Skeletal muscle satellite cell (primary cell): Measurements from ENCODE around the gene LMO7.
"Not testable (repeated sequence)": the region's sequence is repeated elsewhere in the genome, so short reads cannot be mapped to it uniquely, and the experiment has no call there.

ENCODE experiments used
- H3K27me3 ChIP-seq: 2 replicates; pipeline ENCODE4 v1.7.0; 2013; ENCODE audit warnings: low read length; ENCODE audit not compliant: control insufficient read depth, insufficient read depth
- H3K36me3 ChIP-seq: 2 replicates; pipeline ENCODE4 v1.7.0; 2013; ENCODE audit warnings: mild to moderate bottlenecking, control low read depth, low read length; ENCODE audit not compliant: insufficient read depth
- H3K4me1 ChIP-seq: 2 replicates; pipeline ENCODE4 v1.7.0; 2013; ENCODE audit warnings: low read length; ENCODE audit not compliant: control insufficient read depth, insufficient read depth
- H3K4me2 ChIP-seq: 2 replicates; pipeline ENCODE4 v1.7.0; 2013; ENCODE audit warnings: mild to moderate bottlenecking, low read length
- H3K4me3 ChIP-seq: 2 replicates; pipeline ENCODE4 v1.7.0; 2013; ENCODE audit warnings: low read length
- H3K9ac ChIP-seq: 2 replicates; pipeline ENCODE4 v1.7.0; 2013; ENCODE audit warnings: mild to moderate bottlenecking, low read depth, low read length, moderate library complexity
- H3K9me3 ChIP-seq: replicated peaks from 2 replicates; pipeline ENCODE4 v1.7.0; 2013; ENCODE audit warnings: mild to moderate bottlenecking, control low read depth, low read length

Gene LMO7

GRCh38 chr13:75780103-75780502, 144.0 kb downstream of the LMO7 start:
- not testable (repeated sequence) for H3K27me3 ChIP-seq, H3K4me3 ChIP-seq, H3K9ac ChIP-seq, H3K9me3 ChIP-seq, H3K4me2 ChIP-seq
- Histone ChIP-seq H3K4me1 (peaks cover 21% of the 10 kb centered on the region), H3K36me3 (peaks cover 30% of the 10 kb centered on the region)

DNA sequence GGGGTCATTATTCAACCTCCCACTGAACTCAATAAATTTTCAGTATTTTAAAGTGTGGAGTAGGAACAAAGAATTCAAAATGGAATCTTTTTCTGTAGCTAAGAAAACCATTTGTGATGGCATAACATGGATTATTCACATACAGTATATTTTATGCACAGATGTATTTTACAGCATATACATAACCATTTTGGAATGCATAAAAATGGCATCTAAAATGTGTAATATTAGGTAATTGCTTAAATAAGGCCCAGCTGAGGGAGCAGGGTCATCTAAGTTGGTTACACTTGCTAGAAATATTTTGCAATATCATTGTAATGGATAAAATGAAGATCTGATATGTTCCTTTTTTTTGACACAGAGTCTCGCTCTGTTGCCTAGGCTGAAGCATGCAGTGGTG, 146.9 kb downstream of the LMO7 start:
- H3K9ac ChIP-seq, result no peak overlapping the region
- no peak overlapping the region for H3K4me2 ChIP-seq
- no peaks in the 10 kb centered on the region for H3K9me3 ChIP-seq
- H3K27me3 ChIP-seq, result no peaks in the 10 kb centered on the region
- H3K36me3 ChIP-seq, result peaks cover 21% of the 10 kb centered on the region
- H3K4me1 ChIP-seq, result peaks cover 47% of the 10 kb centered on the region
- H3K4me3 ChIP-seq, result no peak overlapping the region

GRCh38 chr13:75784003-75784402, 147.9 kb downstream of the LMO7 start:
- no peak overlapping the region for H3K4me2 ChIP-seq
- no peak overlapping the region for H3K9ac ChIP-seq
- H3K4me3 ChIP-seq, result no peak overlapping the region
- H3K4me1 ChIP-seq, result peaks cover 57% of the 10 kb centered on the region
- H3K27me3 ChIP-seq, result no peaks in the 10 kb centered on the region
- H3K36me3 ChIP-seq, result peaks cover 14% of the 10 kb centered on the region
- no peaks in the 10 kb centered on the region for H3K9me3 ChIP-seq

- Histone ChIP-seq H3K4me2 (no peak overlapping the region), H3K27me3 (no peaks in the 10 kb centered on the region), H3K36me3 (peaks cover 16% of the 10 kb centered on the region), H3K9me3 (no peaks in the 10 kb centered on the region), H3K4me3 (no peak overlapping the region), H3K9ac (no peak overlapping the region), H3K4me1 (peaks cover 69% of the 10 kb centered on the region)
Observed at GRCh38 chr13:75785130-75785529, 149.0 kb downstream of the LMO7 start.

DNA sequence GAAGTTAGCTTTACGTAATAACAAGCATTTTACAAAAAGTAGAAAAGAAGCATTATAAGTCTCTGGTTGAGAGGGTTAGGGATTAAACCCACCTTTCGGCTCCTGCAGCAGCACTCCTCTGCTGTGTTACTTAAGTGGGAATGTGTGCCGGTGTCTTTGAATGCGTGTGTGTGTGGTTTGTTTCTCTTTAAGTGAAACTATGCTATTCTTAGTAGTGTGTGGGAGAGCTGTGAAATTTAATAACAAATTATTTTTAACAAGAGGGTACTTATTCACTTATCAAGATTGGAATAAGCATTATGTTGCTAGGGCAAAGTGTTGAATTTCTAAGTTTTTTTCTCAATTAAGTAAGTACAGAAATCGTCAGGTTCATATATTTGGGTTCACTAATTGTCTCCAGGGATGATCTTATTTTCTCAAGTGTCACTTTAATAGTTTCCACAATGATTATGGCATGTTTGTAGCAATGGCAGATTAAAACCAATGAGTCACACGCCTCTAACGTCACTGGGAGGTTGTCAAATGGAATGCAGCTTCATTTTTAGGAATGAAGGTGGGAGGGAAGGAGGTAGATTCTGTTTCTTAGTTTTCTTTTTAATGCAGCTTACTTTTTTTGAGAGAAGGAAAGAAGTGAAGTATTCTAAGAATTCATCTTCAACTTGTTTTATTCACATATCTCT, 151.3 kb downstream of the LMO7 start:
- Histone ChIP-seq H3K9ac (peak overlapping the region; percentile 44), H3K9me3 (no peaks in the 10 kb centered on the region), H3K36me3 (peaks cover 25% of the 10 kb centered on the region), H3K4me2 (peak overlapping the region; percentile 62), H3K4me3 (no peak overlapping the region), H3K4me1 (peaks cover 75% of the 10 kb centered on the region), H3K27me3 (no peaks in the 10 kb centered on the region)

GRCh38 chr13:75788481-75788981, 152.4 kb downstream of the LMO7 start:
- H3K9me3 ChIP-seq, result no peaks in the 10 kb centered on the region
- peaks cover 75% of the 10 kb centered on the region for H3K4me1 ChIP-seq

DNA sequence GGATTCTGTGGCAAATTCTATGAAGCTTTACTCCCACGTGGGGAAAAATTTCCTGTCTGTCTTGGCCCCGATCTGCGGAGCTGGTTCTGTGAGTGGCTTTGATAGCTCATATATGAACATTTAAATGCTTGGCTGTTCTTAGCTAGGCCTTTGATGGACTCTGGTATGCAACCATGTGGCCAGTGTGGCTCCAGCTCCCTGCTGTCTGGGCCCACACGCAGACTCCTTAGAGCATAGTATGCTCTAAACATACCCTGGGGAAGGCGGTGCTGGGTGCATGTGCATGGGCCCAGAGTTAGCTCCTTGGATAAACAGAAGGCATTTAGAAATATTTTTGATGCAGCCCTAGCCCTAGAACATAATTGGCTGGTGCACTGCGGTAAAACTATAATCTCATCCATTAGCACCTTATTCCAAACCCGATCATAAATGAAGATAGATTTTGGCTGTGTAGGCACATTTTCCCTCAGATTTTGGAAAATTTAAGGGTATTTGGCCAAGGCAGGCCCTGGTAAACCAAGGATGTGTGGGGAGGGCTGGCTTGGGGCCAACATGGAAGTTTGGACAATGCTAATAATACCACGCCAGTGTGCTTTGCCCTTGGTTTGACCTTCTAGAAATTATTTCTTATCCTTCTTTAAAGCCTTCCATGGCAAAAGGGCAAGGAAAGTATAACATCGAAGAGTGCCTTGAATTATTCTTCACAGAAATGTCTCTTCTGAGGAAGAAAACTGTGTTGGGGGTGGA, 153.5 kb downstream of the LMO7 start:
- Histone ChIP-seq H3K4me1 (peaks cover 69% of the 10 kb centered on the region), H3K36me3 (peaks cover 35% of the 10 kb centered on the region), H3K4me2 (peak overlapping the region; percentile 73), H3K4me3 (peak overlapping the region; percentile 47), H3K9ac (peak overlapping the region; percentile 70), H3K27me3 (no peaks in the 10 kb centered on the region), H3K9me3 (no peaks in the 10 kb centered on the region)

More at GRCh38 chr13:75788481-75788981, 152.4 kb downstream of the LMO7 start:
- Histone ChIP-seq H3K36me3 (peaks cover 28% of the 10 kb centered on the region), H3K27me3 (no peaks in the 10 kb centered on the region), H3K4me2 (peak overlapping the region; percentile 73), H3K9ac (peak overlapping the region; percentile 70), H3K4me3 (peak overlapping the region; percentile 47)

DNA sequence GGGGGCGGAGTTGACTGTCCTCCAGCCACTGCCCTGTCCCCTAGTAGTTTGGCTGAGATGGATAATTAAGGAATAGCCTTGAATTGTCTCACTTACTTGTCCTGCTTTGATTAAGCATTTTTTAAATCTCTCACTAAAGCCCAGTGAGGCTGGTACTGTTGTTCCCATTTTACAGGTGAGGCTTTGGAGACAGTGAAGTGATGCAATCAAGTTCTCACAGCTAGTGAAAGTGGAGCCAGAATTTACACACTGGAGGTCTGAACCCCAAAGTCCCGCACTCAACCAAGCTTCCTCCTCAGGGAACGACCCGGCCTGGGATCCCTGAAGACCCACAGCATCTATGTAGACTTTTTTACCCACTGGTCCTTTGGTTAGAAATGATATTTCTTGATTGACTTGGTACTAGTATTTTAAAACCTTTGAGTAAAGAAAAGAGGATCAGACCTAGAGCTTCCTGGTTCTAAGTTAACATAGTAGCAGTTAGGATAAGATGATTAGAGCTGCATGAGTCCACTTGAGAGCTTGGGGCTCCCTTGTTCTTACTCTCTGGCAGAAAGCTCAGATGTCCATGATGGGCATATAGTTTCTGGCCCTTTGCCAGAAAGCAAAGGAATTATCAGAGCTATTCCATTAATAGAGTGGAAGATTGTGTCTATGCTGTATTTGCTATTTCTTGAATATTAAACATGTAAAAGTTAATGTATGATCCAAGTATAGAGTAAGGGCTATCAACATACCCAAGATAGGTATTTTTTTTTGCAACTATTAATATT, 154.3 kb downstream of the LMO7 start:
- Histone ChIP-seq H3K4me3 (peak overlapping the region; percentile 18), H3K9ac (no peak overlapping the region), H3K9me3 (no peaks in the 10 kb centered on the region), H3K4me2 (peak overlapping the region; percentile 73), H3K36me3 (peaks cover 36% of the 10 kb centered on the region), H3K27me3 (no peaks in the 10 kb centered on the region), H3K4me1 (peaks cover 61% of the 10 kb centered on the region)

DNA sequence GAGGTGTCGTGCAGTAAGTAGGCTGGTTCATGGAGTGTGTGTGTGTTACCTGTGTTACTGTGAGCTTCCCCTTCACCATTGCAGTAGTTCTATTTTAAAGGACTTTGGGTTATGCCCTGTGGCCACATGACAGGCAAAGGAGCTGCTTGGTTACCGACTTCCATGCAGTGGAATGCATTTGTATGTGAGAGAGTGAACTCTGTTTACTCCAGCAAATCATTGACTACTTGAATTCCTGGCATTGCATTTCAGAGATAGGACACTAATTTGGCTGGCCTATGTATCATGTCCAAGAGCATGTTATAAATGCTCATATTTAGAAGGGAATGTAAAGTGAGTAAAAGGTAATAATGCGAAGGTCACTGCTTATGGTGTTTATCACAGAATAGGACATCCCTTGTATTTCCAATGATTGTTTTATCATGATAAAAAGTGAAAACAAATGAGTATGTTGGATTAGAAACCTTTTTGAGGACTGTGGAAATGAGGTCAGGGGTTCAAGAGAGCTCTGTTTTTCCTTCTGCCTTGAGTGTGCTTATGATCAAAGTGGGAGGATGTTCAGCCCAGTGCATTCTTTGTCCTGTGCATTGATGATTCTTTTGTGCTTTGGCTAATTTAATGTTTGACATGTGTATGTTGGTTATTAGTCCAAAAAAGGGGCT, 156.5 kb downstream of the LMO7 start:
- Histone ChIP-seq H3K27me3 (no peaks in the 10 kb centered on the region), H3K4me3 (no peak overlapping the region), H3K9me3 (no peaks in the 10 kb centered on the region), H3K36me3 (peaks cover 51% of the 10 kb centered on the region), H3K9ac (no peak overlapping the region), H3K4me1 (peaks cover 46% of the 10 kb centered on the region), H3K4me2 (no peak overlapping the region)

- H3K9me3 ChIP-seq, H3K9ac ChIP-seq, H3K4me3 ChIP-seq, H3K27me3 ChIP-seq, H3K4me2 ChIP-seq: not testable (repeated sequence)
- Histone ChIP-seq H3K4me1 (peaks cover 46% of the 10 kb centered on the region), H3K36me3 (peaks cover 56% of the 10 kb centered on the region)
Observed at GRCh38 chr13:75793188-75793567, 157.0 kb downstream of the LMO7 start.

GRCh38 chr13:75794663-75795062, 158.5 kb downstream of the LMO7 start:
- no peaks in the 10 kb centered on the region for H3K9me3 ChIP-seq

More at GRCh38 chr13:75794663-75795062, 158.5 kb downstream of the LMO7 start:
- no peaks in the 10 kb centered on the region for H3K27me3 ChIP-seq
- no peak overlapping the region for H3K9ac ChIP-seq
- H3K4me1 ChIP-seq, result peaks cover 46% of the 10 kb centered on the region
- H3K36me3 ChIP-seq, result peaks cover 64% of the 10 kb centered on the region
- no peak overlapping the region for H3K4me3 ChIP-seq
- no peak overlapping the region for H3K4me2 ChIP-seq
